Measurements from ENCODE around the gene AP3D1. TPM values are rescaled to one million over a fixed set of nuclear protein-coding genes. Genes with fewer than 3 reads are reported as not detected.

Gene AP3D1
- total RNA-seq, 4 donors from 2014 or later = 66.7 to 107 (median 79.6) TPM

GRCh38 chr19:2189880-2190279 is 38.5 kb upstream of the AP3D1 start:
- DNase-seq (ENCODE audit: low spot score) (no peak), ATAC-seq (ENCODE audit: low FRiP score) (no peak)

GRCh38 chr19:2188708-2189385 is 37.5 kb upstream of the AP3D1 start:
- no peak for DNase-seq (ENCODE audit: low spot score)

More at GRCh38 chr19:2189880-2190279, 38.5 kb upstream of the AP3D1 start:
- no peak for TF ChIP-seq CTCF (IDR thresholded peaks at IDR 0.05)

GRCh38 chr19:2187159-2187558 is 35.8 kb upstream of the AP3D1 start:
- ATAC-seq (ENCODE audit: low FRiP score) = no peak
- TF ChIP-seq CTCF (IDR thresholded peaks at IDR 0.05) = no peak
- DNase-seq (ENCODE audit: low spot score) = no peak

More at GRCh38 chr19:2188708-2189385, 37.5 kb upstream of the AP3D1 start:
- no peak for ATAC-seq (ENCODE audit: low FRiP score)
- no peak for TF ChIP-seq CTCF (IDR thresholded peaks at IDR 0.05)

GRCh38 chr19:2186071-2186846 is 34.9 kb upstream of the AP3D1 start:
- DNase-seq (ENCODE audit: low spot score) = no peak
- no peak for TF ChIP-seq CTCF (IDR thresholded peaks at IDR 0.05)
- peak; percentile 83 for ATAC-seq (ENCODE audit: low FRiP score)

GRCh38 chr19:2185734-2186070 is 34.3 kb upstream of the AP3D1 start:
- no peak for TF ChIP-seq CTCF (IDR thresholded peaks at IDR 0.05)
- DNase-seq (ENCODE audit: low spot score) (no peak), ATAC-seq (ENCODE audit: low FRiP score) (no peak)

GRCh38 chr19:2184422-2184975 is 33.1 kb upstream of the AP3D1 start:
- no peak for ATAC-seq (ENCODE audit: low FRiP score)
- DNase-seq (ENCODE audit: low spot score) = no peak
- TF ChIP-seq CTCF (IDR thresholded peaks at IDR 0.05) = no peak

All from omental fat pad (tissue), 4 donors.